Mucosa of rectum (tissue), 2 donors: ENCODE results near the gene EIF3L.

Source experiments
- H3K27ac ChIP-seq, 2 donors: one replicate each; pipeline ENCODE4 v1.7.0; 2013; ENCODE audit warnings: inconsistent platforms in 2 of 2, low read depth in 2 of 2, low read length in 2 of 2
- H3K27me3 ChIP-seq, 2 donors: one replicate each; pipeline ENCODE4 v1.7.0; 2013; ENCODE audit warnings: low read length in 2 of 2; ENCODE audit not compliant: control insufficient read depth in 2 of 2, insufficient read depth in 2 of 2
- H3K36me3 ChIP-seq, 2 donors: one replicate each; pipeline ENCODE4 v1.7.0; 2013; ENCODE audit warnings: low read length in 2 of 2; ENCODE audit not compliant: control insufficient read depth in 2 of 2, insufficient read depth in 2 of 2
- H3K4me1 ChIP-seq, 2 donors: one replicate each; pipeline ENCODE4 v1.7.0; 2013; ENCODE audit warnings: low read length in 2 of 2, mild to moderate bottlenecking in 1 of 2; ENCODE audit not compliant: control insufficient read depth in 2 of 2, insufficient read depth in 2 of 2
- H3K4me3 ChIP-seq, 2 donors: one replicate each; pipeline ENCODE4 v1.7.0; 2013; ENCODE audit warnings: low read length in 2 of 2
- H3K9ac ChIP-seq, 2 donors: one replicate each; pipeline ENCODE4 v1.7.0; 2013; ENCODE audit warnings: low read length in 2 of 2, low read depth in 1 of 2, mild to moderate bottlenecking in 1 of 2
- H3K9me3 ChIP-seq, 2 donors: one replicate each; pipeline ENCODE4 v1.7.0; 2013; ENCODE audit warnings: low read length in 2 of 2; ENCODE audit not compliant: control insufficient read depth in 2 of 2
- donor health status: healthy.
- donor health status: Normal muscosa, but diverticular disease.

EIF3L gene

DNA sequence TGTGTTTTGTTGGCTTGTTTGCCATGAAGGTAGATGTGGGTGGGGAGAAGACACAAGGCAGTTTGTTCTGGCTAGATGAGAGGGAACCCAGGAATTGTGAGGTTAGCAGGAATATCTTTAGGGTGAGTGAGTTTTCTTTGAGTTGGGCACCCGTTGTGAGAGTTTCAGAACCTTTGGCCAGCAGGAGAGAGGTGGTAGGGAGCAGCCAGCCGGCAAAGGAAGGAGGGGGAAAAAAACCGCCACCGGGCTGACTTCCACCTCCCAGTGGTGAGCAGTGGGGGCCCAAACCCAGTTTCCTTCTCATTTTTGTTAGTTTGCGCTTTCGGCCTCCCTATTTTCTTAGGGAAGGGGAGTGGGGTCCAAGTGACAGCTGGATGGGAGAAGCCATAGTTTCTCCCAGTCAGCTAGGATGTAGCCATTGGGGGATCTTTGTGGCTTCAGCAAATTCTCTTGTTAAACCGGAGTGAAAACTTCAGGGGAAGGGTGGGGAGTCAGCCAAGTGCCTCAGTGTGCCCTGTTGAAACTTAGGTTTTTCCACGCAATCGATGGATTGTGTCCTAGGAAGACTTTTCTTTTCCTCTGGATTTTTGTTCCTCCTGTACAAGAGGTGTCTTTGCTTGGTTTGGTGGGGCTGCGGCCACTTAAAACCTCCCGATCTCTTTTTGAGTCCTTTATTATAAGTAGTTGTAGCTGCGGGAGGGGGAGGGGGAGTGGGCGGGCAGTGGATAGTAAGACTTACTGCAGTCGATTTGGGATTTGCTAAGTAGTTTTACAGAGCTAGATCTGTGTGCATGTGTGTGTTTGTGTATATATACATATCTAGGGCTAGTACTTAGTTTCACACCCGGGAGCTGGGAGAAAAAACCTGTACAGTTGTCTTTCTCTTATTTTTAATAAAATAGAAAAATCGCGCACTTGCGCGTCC lies 42.5 kb upstream of the EIF3L start:
- no peaks in the 10 kb centered on the region for H3K27me3 ChIP-seq
- peaks cover 23 to 27% of the 10 kb centered on the region in 2 donors for H3K4me1 ChIP-seq
- H3K4me3 ChIP-seq = peak overlapping the region; percentile 80 to 85

DNA sequence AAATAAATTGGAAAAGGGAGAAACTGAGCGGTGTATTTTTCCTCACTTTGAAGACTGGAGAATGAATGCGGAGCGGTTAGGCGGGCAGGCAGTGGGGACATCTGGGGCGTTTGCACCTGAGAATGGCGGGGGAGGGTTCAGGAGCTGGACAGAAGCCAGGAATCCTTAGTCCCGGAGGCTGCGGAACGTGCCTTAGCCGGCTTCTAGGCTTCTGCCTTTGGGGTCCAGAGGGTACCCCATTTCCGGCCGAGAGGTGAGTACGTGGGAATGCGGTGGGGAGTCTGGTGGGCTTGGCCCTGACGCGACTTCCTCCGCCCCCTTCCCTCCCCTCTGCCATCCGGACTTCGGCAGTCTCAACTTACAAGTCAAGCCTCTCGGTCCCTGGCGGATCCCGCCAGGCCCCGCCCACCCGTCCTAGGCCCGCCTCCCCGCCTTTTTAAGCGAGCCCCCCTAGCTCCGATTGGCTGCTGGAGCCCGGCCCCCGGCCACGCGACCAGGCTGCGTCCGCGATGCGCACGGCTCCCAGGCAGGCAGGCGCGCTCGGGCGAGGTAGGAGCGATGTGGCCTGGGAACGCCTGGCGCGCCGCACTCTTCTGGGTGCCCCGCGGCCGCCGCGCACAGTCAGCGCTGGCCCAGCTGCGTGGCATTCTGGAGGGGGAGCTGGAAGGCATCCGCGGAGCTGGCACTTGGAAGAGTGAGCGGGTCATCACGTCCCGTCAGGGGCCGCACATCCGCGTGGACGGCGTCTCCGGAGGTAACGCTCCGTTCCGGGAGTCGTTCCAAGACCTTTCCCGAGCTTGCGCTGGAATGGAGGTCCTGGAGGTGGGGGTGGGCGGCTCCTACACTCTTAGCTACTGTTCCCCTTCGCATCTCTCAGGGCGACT lies 41.6 kb upstream of the EIF3L start, which contains the start of gene GCAT:
Gene GCAT, plus strand, starts transcription at position 525 of the 884 bp plus-strand sequence. Its CDS starts 34 bp downstream, at position 559.
- peaks cover 19 to 27% of the 10 kb centered on the region in 2 donors for H3K4me1 ChIP-seq
- H3K9ac ChIP-seq = peak within 1 kb of the TSS; percentile 87 to 90
- no peaks in the 10 kb centered on the region for H3K36me3 ChIP-seq
- no peaks in the 10 kb centered on the region for H3K9me3 ChIP-seq
- H3K4me3 ChIP-seq = peak within 1 kb of the TSS; percentile 80 to 85
- H3K27ac ChIP-seq = peak within 1 kb of the TSS; percentile 94 to 96
- no peaks in the 10 kb centered on the region for H3K27me3 ChIP-seq

More for the DNA sequence above, 42.5 kb upstream of the EIF3L start:
- H3K27ac ChIP-seq = peak overlapping the region; percentile 94 to 96
- no peaks in the 10 kb centered on the region for H3K9me3 ChIP-seq
- no peaks in the 10 kb centered on the region for H3K36me3 ChIP-seq
- peak overlapping the region; percentile 87 to 90 for H3K9ac ChIP-seq

DNA sequence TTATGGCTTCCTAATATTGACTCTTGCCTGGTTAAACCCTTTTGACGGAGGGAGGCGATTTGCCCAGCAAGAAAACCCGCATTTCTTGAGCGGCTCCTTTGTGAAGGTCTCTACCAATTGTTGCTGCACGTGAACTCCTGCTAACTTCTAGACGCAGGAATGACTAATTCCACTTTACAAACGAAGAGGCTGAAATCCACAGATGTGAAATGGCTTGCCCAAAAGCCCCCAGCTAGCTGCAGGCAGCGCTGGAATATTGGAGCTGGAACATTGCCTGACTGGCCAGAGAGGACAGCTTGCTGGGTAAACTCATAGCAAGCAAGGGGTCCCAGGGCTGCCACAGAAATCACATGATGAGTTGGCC lies 40.9 kb upstream of the EIF3L start:
- Histone ChIP-seq H3K9me3 (no peaks in the 10 kb centered on the region), H3K4me3 (peak overlapping the region; percentile 80 to 85), H3K27ac (peak overlapping the region; percentile 60 to 96), H3K27me3 (no peaks in the 10 kb centered on the region), H3K4me1 (peaks cover 13 to 21% of the 10 kb centered on the region in 2 donors), H3K36me3 (no peaks in the 10 kb centered on the region), H3K9ac (peak overlapping the region; percentile 80 to 90)

DNA sequence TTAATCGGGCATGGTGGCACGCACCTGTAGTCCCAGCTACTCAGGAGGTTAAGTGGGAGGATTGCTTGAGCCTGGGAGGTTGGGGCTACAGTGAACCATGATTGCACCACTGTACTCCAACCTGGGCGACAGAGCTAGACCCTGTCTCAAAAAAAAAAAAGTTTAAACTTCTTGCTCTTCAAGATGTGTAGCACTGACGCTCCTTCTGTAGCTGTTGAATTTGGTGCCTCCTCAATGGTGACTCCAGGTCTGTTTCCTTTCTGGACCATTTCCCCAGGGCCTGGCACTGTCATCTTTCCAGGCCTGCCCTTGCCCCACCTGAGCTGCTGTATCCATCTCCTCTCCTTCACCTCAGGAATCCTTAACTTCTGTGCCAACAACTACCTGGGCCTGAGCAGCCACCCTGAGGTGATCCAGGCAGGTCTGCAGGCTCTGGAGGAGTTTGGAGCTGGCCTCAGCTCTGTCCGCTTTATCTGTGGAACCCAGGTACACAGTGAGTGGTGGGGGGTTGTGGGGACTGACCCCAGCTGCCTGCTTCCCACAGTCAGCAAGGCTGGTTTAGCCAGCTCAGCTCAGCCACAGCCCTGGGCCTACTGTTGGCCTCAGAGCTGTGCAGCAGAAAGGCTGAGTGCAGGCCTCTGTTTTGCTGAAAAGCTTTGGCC lies 39.4 kb upstream of the EIF3L start:
- no peak overlapping the region for H3K27ac ChIP-seq
- no peaks in the 10 kb centered on the region for H3K9me3 ChIP-seq
- no peak overlapping the region for H3K9ac ChIP-seq
- no peaks in the 10 kb centered on the region for H3K27me3 ChIP-seq
- H3K4me3 ChIP-seq = no peak overlapping the region
- H3K4me1 ChIP-seq = peaks cover 6 to 14% of the 10 kb centered on the region in 2 donors
- no peaks in the 10 kb centered on the region for H3K36me3 ChIP-seq

DNA sequence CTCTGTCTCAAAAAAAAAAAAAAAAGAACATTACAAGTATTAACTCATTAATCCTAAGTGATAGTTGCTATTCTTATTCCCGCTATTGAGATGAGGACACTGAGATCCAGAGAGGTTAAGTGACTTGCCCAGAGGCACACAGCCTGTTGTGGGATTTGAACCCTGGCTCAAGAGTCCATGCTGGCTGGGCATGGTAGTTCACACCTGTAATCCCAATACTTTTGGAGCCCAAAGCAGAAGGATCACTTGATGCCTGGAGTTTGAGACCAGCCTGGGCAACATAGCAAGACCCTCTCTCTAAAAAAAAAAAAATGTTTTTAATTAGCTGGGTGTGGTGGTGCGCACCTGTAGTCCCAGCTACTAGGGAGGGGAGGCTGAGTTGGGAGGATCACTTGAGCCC lies 37.4 kb upstream of the EIF3L start:
- no peak overlapping the region for H3K27ac ChIP-seq
- H3K36me3 ChIP-seq = no peaks in the 10 kb centered on the region
- H3K4me1 ChIP-seq = peaks cover 6% of the 10 kb centered on the region in 2 donors
- no peaks in the 10 kb centered on the region for H3K9me3 ChIP-seq
- H3K27me3 ChIP-seq = no peaks in the 10 kb centered on the region
- H3K9ac ChIP-seq = no peak overlapping the region
- H3K4me3 ChIP-seq = no peak overlapping the region

DNA sequence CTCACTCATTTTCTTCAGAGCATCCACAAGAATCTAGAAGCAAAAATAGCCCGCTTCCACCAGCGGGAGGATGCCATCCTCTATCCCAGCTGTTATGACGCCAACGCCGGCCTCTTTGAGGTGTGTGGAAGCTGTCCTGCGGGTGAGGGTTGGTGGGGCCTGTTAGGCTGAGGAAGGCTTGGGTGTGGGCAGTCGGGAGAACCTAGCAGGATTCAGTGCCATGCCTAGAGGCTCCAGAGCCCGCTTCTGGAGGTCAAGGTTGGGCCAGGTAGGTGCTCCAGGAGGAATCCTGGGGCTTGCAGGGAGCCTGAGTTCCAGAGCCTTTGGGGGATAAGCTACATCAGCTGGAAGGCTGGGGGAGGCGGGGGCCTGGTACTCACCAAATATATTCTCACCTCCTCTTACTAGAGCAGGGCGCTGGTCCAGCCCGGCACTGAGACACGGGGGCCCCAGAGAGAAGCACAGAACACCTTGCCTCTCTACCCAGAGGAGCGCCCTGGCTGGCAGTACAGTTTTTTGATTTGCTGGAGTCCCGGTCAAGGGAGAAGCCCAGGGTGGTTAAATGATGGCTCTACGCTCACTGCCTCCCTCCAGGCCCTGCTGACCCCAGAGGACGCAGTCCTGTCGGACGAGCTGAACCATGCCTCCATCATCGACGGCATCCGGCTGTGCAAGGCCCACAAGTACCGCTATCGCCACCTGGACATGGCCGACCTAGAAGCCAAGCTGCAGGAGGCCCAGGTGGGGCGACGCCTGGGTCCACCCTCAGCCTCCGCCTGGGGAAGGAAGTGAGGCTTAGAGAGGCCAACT lies 36.1 kb upstream of the EIF3L start:
- peaks cover 8% of the 10 kb centered on the region in 2 donors for H3K4me1 ChIP-seq
- no peaks in the 10 kb centered on the region for H3K36me3 ChIP-seq
- no peak overlapping the region for H3K27ac ChIP-seq
- H3K27me3 ChIP-seq = no peaks in the 10 kb centered on the region
- H3K9ac ChIP-seq = no peak overlapping the region
- no peaks in the 10 kb centered on the region for H3K9me3 ChIP-seq
- no peak overlapping the region for H3K4me3 ChIP-seq

DNA sequence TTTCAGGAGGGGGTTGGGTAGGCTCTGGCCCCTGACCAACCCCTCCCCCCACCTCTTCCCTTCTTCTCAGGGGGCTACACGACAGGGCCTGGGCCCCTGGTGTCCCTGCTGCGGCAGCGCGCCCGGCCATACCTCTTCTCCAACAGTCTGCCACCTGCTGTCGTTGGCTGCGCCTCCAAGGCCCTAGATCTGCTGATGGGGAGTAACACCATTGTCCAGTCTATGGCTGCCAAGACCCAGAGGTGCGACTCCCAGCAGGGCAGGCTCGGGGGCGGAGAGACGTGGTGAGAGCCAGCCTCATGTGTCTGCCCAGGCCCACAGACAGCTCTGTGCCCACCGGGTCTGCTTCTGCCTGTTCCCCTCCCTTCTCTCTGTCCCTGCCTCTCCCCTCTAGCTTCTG lies 33.6 kb upstream of the EIF3L start:
- H3K4me3 ChIP-seq = no peak overlapping the region
- peaks cover 14% of the 10 kb centered on the region in 2 donors for H3K4me1 ChIP-seq
- no peaks in the 10 kb centered on the region for H3K36me3 ChIP-seq
- no peak overlapping the region for H3K9ac ChIP-seq
- H3K27ac ChIP-seq = no peak overlapping the region
- no peaks in the 10 kb centered on the region for H3K27me3 ChIP-seq
- H3K9me3 ChIP-seq = no peaks in the 10 kb centered on the region

DNA sequence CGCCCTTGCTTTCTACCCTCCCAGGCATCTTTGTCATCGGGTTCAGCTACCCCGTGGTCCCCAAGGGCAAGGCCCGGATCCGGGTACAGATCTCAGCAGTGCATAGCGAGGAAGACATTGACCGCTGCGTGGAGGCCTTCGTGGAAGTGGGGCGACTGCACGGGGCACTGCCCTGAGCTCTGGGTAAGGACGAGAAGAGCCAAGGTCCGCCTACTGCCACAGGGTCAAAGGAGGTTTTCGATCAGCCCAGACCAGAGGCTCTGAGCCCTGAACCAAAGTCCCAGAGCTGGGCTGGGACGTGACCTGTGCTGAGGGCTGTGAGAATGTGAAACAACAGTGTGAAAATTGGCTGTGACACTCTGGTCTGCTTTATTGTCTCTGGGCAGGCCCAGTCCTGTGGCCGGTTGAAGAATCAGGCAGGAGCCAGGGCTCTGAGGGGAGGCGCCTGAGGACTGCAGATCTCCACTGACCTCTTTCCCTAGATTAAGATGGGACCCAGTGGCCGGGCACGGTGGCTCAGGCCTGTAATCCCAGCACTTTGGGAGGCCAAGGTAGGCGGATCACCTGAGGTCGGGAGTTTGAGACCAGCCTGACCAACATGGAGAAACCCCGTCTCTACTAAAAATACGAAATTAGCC lies 32.6 kb upstream of the EIF3L start:
- H3K4me3 ChIP-seq = no peak overlapping the region
- no peaks in the 10 kb centered on the region for H3K27me3 ChIP-seq
- no peak overlapping the region for H3K9ac ChIP-seq
- H3K27ac ChIP-seq = no peak overlapping the region
- H3K9me3 ChIP-seq = no peaks in the 10 kb centered on the region
- H3K4me1 ChIP-seq = peaks cover 14% of the 10 kb centered on the region in 2 donors
- H3K36me3 ChIP-seq = no peaks in the 10 kb centered on the region
